HG02884 (cell line): ENCODE results near the gene RXFP4.

ENCODE experiments used
- ATAC-seq: cut with Tn5 transposase; IDR thresholded peaks from one replicate; pipeline ENCODE4 v1.9.1; 2021; ENCODE audit warnings: mild to moderate bottlenecking, moderate library complexity; ENCODE audit not compliant: unreplicated experiment

Gene RXFP4

DNA sequence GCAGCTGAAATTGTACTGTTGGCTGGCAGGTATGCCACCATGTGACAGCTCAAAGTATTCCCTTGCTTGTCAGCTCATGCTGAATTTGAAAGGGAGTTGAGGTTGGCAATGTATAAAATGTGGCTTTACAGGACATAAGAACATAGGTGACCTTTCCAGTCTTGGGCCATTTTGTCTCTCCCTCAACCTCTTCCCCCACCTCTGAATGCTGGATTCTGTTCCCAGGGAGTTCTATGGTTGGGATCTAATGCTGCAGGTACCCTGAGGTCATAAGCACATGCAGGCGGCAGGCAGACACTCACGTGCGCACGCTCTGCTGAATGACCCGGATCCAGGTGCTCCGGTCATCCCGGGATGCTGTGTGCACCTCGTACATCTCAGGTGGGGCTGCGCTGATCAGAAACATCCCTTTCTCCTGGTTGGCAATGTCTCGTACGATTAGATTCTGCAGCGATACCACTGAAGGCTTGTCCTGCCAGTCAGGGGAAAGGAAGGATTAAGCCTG, 16.0 kb downstream of the RXFP4 start:
- no peak for ATAC-seq

DNA sequence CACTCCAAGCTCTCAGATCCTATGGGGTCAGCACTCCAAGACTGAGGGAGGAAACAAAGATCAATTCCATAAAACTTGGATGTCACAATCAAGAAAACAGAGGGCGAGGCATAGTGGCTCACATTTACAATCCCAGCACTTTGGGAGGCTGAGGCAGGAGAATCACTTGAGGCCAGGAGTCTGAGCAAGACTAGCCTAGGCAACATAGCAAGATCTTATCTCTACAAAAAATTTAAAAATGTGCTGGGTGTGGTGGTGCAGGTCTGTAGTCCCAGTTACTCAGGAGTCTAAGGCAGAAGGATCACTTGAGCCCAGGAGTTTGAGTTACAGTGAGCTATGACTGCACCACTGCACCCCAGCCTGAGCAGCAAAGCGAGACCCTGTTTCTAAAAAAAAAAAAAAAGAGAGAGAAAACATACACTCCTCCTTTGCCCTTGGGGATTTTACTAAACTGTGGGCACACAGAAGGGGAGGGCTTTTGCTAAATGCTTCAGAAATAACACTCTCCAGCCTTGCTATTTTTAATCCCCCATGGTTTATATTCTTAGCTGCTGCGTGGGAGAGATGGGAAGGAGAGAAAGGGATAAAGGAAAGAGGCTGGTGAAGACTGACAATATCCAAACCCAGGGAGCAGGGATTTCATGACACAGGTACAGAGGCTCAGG, 18.8 kb downstream of the RXFP4 start:
- no peak for ATAC-seq

DNA sequence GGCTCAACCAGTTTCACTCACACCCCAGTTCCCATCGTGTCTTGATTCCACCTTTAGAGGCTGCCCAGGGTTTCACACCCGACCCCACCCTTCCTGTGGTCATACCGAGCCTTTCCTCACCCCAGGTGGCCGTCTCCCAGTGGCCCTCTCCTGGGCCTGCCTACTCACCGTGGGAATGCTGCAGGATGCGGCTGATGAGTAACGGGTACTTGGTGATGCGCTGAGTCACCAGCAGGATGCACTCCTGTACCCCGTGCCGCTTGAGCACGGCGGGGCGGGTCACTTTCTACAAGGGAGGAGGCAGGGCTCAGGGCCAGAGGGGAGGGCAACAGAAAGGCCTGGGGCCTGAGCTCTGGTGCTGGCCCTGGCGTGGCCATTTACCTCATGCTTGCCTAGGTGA, 20.5 kb downstream of the RXFP4 start:
- ATAC-seq, result no peak

DNA sequence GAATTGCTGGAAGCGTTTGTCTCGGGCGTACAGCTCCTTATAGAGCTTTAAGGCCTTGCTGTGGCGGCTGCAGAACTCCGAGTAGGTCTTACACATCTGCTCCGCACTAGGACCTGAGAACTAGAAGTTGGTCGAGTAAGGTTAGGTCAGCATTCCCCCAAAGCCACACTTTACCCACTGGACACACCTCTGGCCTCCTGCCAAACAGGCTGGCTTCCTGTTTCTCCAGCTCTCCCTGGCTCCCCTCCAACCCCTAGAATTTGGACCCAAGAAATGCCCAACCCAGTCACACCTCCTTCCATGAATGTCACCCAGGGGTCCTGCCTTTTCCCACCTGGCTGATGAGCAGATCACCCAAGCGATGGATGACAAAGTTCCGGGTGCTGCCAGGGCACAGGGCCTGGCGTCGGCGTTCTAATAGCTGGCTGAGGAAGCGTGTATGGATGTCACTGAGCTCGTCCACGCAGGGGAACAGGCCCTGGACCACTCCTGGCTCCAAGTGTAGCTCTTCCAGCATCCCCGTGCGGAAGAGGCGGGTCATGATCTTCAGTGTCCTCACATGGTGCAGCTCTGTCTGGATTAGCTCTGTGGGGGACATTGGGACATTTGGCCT, 21.3 kb downstream of the RXFP4 start:
- ATAC-seq, result no peak

DNA sequence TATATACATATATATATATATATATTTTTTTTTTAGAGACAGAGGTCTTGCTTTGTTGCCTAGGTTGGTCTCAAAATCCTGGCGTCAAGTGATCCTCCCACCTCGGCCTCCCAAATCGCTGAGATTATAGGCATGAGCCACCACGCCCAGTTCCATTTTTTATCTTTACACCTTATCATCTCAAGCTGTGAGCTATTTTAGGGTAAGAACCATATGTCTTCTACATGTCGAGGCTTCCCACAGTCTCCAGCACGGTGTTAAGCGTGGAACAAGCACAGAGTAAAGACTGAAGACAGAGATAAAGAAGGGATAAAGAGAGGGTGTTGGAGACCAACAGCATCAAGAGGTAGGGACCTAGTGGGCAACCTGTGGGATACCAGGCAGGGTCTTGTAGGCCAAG, 22.8 kb downstream of the RXFP4 start:
- ATAC-seq, result no peak

DNA sequence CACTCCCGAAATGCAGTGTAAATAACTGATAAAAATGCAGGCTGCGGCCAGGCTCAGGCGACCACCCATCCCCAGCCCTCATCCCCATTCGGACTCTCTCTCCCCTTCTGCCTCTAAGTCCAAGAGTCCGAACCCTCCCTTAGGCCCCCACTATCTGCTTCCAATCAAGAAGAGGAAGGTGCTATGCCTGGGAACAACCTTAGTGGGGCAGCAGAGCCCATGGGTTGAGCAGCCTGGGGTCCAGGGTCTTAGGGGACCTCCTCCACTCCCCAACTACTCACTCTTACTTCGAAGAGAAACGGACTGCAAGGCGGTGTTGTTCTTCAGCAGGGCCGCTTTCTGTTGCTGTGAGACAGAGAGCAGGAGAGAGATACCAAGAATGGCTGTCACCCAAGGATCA, 24.7 kb downstream of the RXFP4 start:
- ATAC-seq, result no peak

DNA sequence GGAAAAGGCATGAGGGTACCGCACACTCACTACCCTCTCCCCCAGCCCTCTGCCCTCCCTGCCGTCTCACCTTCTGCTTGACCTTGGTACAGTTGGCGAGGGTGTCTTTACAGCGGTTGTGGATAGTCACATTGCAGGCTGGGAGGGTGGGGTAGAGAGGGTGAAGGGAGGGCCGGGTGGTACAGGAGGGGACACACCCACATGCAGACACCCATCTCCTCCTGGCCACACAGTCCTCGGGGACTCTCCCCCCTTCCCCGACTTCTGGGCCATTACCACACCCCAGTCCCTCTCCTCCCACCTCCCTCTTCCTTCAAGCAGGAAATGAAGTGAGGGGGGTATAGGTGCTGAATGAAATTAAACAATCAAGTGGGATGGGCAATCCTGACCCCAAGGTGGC, 25.3 kb downstream of the RXFP4 start:
- ATAC-seq, result no peak

DNA sequence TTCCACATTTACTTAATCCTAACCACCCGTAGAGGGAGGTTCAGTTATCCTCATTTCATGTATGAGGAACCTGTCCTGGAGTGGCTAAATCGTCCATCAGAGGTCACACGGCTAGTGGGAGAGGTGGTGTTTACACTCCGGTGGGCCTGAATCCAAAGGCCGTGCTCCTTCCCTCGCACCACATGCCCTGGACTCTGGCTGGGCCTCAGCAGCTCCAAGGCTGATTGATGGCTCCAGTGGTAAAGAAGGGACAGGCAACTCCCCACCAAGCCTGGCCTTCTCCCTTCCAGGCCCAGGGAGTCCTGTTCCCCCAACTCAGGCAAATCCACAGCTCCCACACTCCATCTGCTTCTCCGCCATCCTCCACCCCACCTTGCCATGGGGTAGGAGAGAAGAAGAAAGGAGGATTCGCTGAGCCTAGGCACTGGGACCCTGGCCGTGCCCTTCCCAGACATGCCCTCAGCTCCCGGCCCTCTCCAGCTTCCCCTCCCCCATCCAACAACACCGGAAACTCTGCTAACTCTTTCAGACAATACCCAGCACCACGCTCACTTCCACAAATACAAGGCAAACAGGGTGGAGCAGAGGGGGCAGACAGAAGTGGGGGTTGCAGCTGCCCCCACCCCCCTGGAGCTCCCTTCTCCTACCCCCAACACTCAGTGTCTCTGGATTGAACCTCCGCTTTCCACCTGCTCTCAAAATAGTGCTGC, 26.1 kb downstream of the RXFP4 start:
- ATAC-seq, result no peak

DNA sequence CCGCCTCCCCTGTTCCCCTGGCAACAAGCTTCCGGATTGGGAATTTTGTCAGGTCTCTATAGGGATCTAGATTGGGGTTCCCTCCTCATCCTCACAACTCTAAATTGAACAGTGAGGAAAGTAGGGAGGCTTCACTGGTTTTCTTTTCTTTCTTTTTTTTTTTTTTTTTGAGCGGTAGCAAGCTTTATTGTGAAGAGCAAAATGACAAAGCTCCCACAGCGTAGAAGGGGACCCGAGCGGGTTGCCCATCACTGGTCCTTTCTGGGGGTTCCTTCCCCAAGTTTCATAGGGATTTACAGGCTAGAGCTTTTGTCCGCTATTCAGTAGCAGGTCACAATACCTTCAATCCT, 26.6 kb downstream of the RXFP4 start:
- ATAC-seq, result no peak

DNA sequence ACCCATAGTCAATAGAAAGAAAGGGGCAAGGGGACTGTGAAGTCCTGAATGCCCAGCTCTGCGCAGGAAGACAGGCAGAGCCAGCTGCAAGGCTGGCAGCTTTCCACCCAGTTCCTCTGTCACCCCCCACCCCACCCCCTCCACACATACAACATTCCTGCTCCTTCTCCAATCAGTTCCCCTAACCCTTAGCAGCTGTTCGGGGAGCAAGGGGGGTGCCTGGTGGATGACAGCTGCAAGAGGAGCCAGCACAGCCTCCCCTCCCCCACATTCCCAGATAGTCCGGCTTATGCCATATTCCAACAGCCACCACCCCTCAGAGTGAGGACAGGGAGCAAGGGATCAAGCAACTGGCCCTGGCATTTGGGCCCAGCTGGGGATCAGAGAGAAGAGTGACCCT, 27.2 kb downstream of the RXFP4 start:
- no peak for ATAC-seq

DNA sequence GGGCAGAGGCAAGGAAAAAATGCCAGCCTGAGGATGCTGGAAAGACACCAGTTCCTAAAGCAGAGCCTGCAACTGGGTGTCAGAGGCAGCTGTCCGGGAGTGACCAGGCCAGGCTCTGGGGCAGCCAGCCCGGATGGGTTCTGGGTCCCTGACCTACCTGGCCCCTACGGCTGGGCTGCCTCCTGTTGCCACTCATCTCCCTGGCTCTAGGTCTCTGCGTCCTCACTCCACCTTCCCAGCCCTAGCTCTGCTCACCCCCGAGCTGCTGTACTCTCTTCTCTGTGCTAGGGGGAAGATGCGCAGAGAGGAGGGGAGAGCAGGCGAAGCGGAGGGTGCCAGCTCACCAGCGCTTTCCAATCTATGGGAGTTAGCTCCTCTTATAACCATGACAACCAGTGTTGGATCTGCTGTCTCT, 27.9 kb downstream of the RXFP4 start:
- no peak for ATAC-seq

DNA sequence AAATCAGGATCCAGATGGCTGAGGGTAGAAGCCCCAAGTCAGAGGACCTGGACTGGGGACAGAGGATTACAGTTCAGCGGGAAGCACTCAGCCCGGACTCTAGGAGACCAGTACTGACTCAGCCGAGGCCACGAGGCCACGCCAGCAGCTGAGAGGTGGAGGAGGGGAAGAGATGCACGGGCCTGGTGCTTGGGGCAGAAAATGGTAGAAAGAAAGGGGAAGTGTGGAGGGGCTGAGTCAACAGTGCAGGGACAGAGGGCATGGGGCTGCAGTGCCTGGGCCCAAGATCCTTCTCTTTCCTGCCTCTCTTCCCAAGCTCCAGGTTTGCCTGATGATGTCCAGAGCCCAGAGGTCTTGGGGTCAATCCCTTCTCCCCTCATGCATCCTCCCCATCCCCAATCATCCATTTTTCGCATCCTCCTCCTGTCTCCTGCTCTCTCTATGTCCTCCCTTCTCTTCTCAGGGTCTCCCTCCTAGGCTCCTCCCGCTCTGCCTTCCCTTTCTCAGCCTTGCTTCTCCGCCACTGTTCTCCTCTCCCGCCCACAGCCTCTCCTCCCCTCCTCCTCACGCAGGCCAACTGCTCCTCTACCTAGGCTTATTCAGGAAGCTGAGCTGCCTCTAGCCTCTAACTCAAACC, 29.2 kb downstream of the RXFP4 start:
- ATAC-seq, result no peak

DNA sequence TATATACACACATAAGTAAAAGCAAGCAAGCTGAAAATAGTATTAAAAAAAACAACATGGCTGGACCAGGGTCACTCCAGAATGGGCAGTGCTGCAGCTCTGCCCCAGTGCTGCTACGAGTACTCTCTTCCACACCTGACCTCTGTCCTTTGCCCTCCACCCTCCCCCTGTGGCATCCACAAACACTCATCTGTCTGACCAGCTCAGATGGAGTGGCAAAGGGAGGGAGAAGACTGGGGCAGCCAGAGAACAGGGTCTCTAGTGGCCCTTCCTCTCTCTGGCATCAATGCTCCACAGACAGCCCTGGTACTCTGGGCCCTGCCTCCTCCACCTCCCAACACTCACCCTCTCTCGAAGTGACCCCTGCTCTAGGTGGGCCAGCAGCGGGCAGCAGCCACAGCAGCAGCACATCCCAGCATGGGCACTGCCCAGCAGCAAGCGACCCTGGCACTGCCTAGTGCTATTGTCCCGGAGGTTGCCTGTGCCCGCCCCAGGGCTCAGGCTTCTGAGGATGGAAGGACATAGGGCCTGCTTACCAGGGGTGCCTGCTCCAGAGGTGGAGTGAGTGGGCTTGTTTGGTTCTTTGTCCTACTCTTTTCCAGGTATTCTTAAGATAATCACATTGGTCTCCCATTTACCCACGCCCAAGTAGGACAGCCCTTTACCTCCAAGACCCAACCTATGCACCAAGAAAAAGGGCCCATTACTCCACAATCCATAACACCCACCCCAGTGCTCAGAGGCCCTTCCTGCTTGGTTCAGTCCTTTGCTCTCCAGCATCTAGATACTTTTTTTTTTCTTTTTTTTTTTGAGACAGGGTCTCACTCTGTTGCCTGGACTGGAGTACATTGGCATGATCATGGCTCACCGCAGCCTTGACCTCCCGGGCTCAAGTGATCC, 30.7 kb downstream of the RXFP4 start:
- ATAC-seq, result no peak

DNA sequence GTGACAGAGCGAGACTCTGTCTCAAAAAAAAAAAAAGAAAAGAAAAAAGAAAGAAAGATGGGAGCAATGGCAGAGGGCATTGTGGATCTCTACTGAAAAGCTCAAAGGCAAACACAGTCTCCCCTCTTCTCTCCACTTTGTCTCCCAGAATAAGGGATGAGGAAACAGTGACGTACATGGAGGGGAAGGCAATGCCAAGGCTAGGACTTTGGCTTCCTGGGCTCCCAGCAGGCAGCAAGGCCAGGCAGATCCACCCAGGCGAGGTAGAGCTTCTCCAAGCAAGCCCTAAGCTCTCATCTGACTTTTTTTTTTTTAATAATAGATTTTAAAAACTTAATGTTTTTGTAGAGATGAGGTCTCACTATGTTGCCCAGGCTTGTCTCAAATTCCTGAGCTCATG, 32.3 kb downstream of the RXFP4 start:
- ATAC-seq, result no peak

DNA sequence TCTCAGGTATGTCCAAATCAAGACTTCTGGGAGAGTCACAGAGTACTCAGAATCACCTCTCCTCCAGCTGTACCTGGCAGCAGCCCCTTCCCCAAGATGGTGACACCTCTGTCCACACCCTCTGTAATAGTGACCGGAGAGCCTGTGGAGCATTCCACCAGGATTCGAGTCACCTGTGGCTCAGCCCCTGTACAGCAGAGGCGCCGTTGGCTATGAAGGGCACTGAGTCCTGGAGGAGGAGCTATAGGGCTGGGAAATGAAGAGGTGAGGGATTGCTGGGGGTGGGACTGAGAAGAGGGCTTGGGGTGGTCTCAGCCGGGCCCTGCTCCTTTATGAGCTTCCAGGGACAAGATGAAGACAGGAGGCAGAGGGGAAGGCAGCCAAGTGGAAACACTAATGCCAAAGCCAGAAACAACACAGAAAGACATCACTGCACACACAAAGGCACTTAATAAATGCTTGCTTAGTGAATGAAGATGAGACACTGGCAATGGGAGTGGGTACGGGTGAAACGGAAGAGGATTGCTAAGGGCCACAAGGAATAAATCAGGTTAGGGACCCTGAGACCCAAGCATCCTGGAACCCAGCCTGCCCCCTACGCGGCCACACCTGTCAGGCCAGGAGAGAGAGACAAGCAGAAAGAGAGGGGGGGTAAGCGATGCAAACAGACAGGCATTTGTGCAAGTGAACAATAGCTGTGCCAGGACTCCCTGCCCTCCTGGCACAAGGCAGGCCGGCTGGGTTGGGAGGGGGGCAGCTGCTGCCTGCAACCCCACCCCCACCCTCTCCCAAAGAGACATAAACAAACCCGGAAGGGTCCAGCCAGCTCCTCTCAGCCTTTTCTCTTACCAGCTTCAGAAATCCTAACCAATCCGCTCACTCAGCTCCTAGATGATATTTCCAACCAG, 33.0 kb downstream of the RXFP4 start:
- ATAC-seq, result no peak

DNA sequence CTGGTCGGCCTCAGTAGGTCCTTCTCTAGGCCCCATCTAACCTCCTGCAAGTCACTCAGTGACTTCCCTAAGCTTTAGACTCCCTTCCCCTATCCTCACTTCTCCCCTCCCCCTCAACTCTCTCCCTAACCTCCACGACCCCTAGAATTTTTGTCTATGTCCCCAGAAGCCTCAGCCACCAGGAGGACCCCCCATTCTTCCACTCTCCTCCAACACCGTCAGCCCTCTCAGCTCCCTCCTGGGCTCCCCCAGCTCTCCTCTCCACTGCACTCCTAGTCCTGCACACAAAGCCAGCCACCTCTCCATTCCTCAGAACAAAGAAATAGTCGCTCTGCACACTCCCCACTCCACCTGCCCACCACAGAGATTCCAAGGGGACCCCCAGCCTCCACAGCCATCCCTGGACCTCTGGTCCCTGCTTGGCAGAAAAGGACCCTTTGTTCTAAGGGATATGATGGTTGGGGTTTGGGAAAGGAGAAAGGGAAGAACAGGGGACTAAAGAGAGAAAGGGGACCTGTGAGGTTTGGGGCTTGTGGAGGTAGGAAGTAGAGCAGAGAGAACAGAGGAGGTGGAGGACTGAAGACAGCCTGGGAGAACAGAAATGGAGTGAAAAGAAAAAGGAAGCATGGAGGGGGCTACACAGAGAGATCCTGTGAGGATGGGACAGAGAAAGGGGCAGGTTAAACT, 34.1 kb downstream of the RXFP4 start:
- ATAC-seq, result no peak

DNA sequence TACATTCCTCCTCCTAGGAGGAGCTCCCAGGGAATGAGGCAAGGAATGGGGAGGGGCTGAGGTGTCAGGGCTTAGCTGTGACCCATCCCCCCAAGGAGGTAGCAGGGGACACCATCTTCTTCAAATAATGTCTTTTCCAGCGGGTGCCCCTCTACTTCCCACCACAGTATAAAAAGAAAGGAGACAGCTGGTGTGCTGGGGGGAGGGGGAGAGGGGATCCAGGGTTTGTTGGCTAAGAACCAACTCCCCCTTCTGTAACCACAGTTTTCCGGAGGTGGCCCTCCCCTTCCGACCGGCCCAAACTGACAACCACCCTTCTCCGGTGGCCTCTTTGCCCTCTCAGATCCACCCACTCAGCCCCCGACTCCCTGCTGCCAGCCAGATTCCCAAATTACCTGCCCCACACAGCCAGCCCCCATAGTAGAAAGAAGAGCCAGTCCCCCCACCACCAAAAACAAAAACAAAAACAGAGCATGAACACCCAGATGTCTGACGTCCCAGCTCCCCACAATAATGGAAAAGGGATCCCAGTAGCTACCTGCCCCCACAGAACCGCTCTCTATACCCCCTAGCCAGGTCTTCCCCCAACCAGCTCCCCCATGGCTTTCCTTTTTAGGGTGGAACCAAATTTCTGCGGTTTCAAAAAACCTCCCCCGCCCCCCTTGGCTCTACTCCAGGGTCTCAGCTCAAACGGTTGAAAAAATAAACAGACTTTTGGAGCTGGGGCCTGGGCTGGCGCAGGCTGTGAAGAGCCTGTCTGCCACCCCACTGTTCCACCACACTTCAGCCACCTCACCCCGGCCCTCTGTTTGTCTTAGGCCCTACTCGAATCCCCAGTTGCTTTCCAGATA, 34.8 kb downstream of the RXFP4 start:
- no peak for ATAC-seq
